ENCODE data around the gene NRSN1. TPM values are rescaled to one million over a fixed set of nuclear protein-coding genes. Genes with fewer than 3 reads are reported as not detected.

The NRSN1 gene
- total and polyA plus RNA-seq, 2 of the 13 experiments (the other 11 are each of a cell fraction or from before 2014, with no cell fraction given): not detected

GRCh38 chr6:24145690-24146131 lies 19.7 kb downstream of the NRSN1 start (continued):
- TF ChIP-seq ZBTB39 (CRISPR knock-in tag; IDR thresholded peaks at IDR 0.05): no peak
- TF ChIP-seq, protein P1, sequence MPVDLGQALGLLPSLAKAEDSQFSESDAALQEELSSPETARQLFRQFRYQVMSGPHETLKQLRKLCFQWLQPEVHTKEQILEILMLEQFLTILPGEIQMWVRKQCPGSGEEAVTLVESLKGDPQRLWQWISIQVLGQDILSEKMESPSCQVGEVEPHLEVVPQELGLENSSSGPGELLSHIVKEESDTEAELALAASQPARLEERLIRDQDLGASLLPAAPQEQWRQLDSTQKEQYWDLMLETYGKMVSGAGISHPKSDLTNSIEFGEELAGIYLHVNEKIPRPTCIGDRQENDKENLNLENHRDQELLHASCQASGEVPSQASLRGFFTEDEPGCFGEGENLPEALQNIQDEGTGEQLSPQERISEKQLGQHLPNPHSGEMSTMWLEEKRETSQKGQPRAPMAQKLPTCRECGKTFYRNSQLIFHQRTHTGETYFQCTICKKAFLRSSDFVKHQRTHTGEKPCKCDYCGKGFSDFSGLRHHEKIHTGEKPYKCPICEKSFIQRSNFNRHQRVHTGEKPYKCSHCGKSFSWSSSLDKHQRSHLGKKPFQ (CRISPR knock-in tag; IDR thresholded peaks at IDR 0.05; ENCODE audit: insufficient replicate concordance): no peak
- peak; percentile 38; the same call in 1 of the 2 replicates for TF ChIP-seq KDM2A (CRISPR knock-in tag; IDR thresholded peaks at IDR 0.05; ENCODE audit: borderline replicate concordance, low read depth)
- TF ChIP-seq TBL1XR1 (IDR thresholded peaks at IDR 0.05; ENCODE audit: borderline replicate concordance, low read length, partially characterized antibody): no peak
- no peak for TF ChIP-seq SRY (CRISPR knock-in tag; IDR thresholded peaks at IDR 0.05)
- TF ChIP-seq, protein P2, sequence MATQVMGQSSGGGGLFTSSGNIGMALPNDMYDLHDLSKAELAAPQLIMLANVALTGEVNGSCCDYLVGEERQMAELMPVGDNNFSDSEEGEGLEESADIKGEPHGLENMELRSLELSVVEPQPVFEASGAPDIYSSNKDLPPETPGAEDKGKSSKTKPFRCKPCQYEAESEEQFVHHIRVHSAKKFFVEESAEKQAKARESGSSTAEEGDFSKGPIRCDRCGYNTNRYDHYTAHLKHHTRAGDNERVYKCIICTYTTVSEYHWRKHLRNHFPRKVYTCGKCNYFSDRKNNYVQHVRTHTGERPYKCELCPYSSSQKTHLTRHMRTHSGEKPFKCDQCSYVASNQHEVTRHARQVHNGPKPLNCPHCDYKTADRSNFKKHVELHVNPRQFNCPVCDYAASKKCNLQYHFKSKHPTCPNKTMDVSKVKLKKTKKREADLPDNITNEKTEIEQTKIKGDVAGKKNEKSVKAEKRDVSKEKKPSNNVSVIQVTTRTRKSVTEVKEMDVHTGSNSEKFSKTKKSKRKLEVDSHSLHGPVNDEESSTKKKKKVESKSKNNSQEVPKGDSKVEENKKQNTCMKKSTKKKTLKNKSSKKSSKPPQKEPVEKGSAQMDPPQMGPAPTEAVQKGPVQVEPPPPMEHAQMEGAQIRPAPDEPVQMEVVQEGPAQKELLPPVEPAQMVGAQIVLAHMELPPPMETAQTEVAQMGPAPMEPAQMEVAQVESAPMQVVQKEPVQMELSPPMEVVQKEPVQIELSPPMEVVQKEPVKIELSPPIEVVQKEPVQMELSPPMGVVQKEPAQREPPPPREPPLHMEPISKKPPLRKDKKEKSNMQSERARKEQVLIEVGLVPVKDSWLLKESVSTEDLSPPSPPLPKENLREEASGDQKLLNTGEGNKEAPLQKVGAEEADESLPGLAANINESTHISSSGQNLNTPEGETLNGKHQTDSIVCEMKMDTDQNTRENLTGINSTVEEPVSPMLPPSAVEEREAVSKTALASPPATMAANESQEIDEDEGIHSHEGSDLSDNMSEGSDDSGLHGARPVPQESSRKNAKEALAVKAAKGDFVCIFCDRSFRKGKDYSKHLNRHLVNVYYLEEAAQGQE (IDR thresholded peaks at IDR 0.05; ENCODE audit: borderline replicate concordance in 1 of 2, low read depth in 1 of 2, low read length in 2 of 2): peak in 1 of 2 experiments; percentile 77; a peak in 2 of 4 replicates
- TF ChIP-seq HMGA1 (CRISPR knock-in tag; conservative IDR thresholded peaks at IDR 0.05): no peak
- TF ChIP-seq ZNF589 (CRISPR knock-in tag; conservative IDR thresholded peaks at IDR 0.05): no peak
- no peak for TF ChIP-seq CBX5 (CRISPR knock-in tag; IDR thresholded peaks at IDR 0.05; ENCODE audit: borderline replicate concordance)
- TF ChIP-seq ZNF317 (CRISPR knock-in tag; IDR thresholded peaks at IDR 0.05): 0 out of 2 replicates have a peak, but pooled peaks have one; percentile 36
- no peak for TF ChIP-seq ZNF775 (CRISPR knock-in tag; IDR thresholded peaks at IDR 0.05; ENCODE audit: borderline replicate concordance)
- TF ChIP-seq SAP130 (CRISPR knock-in tag; IDR thresholded peaks at IDR 0.05; ENCODE audit: low read depth): peak; percentile 66; the same call in 1 of the 2 replicates
- TF ChIP-seq ZBTB8A (CRISPR knock-in tag; IDR thresholded peaks at IDR 0.05; ENCODE audit: borderline replicate concordance, low read depth): no peak
- no peak for TF ChIP-seq JUND (CRISPR knock-in tag; IDR thresholded peaks at IDR 0.05)
- no peak for TF ChIP-seq MTA3 (CRISPR knock-in tag; IDR thresholded peaks at IDR 0.05)
- TF ChIP-seq EZH2 (conservative IDR thresholded peaks at IDR 0.05; ENCODE audit: low read depth, low read length): no peak
- TF ChIP-seq, protein P3, sequence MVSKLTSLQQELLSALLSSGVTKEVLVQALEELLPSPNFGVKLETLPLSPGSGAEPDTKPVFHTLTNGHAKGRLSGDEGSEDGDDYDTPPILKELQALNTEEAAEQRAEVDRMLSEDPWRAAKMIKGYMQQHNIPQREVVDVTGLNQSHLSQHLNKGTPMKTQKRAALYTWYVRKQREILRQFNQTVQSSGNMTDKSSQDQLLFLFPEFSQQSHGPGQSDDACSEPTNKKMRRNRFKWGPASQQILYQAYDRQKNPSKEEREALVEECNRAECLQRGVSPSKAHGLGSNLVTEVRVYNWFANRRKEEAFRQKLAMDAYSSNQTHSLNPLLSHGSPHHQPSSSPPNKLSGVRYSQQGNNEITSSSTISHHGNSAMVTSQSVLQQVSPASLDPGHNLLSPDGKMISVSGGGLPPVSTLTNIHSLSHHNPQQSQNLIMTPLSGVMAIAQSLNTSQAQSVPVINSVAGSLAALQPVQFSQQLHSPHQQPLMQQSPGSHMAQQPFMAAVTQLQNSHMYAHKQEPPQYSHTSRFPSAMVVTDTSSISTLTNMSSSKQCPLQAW (CRISPR knock-in tag; IDR thresholded peaks at IDR 0.05): no peak
- peak; percentile 71; the same call in 1 of the 2 replicates for TF ChIP-seq RXRA (CRISPR knock-in tag; IDR thresholded peaks at IDR 0.05)
- no peak for TF ChIP-seq ZNF256 (CRISPR knock-in tag; conservative IDR thresholded peaks at IDR 0.05)
- TF ChIP-seq ZNF234 (CRISPR knock-in tag; conservative IDR thresholded peaks at IDR 0.05): no peak
- TF ChIP-seq EED (CRISPR knock-in tag; IDR thresholded peaks at IDR 0.05): no peak
